GM19043 (cell line): Measurements from ENCODE around the gene NCAPD3.

Source experiments
- ATAC-seq: cut with Tn5 transposase; IDR thresholded peaks from one replicate; pipeline ENCODE4 v1.9.1; 2021; ENCODE audit warnings: low read depth; ENCODE audit not compliant: unreplicated experiment

NCAPD3 gene

GRCh38 chr11:134164490-134165370 is 59.0 kb downstream of the NCAPD3 start:
- no peak for ATAC-seq

GRCh38 chr11:134159652-134160051 is 64.1 kb downstream of the NCAPD3 start:
- no peak for ATAC-seq

- no peak for ATAC-seq
Observed at GRCh38 chr11:134158023-134158422, 65.7 kb downstream of the NCAPD3 start.

- ATAC-seq, result no peak
Observed at GRCh38 chr11:134157451-134157850, 66.3 kb downstream of the NCAPD3 start.

GRCh38 chr11:134155946-134156865 is 67.6 kb downstream of the NCAPD3 start:
- ATAC-seq, result no peak

- no peak for ATAC-seq
Observed at GRCh38 chr11:134155456-134155855, 68.3 kb downstream of the NCAPD3 start.

- ATAC-seq, result no peak
Observed at GRCh38 chr11:134154441-134154840, 69.3 kb downstream of the NCAPD3 start.

- ATAC-seq, result no peak
Observed at GRCh38 chr11:134153147-134153905, 70.4 kb downstream of the NCAPD3 start.

GRCh38 chr11:134152696-134153095 is 71.1 kb downstream of the NCAPD3 start:
- no peak for ATAC-seq

- ATAC-seq, result no peak
Observed at GRCh38 chr11:134151083-134151747, 72.6 kb downstream of the NCAPD3 start.

- no peak for ATAC-seq
Observed at GRCh38 chr11:134150195-134150903, 73.4 kb downstream of the NCAPD3 start.

- ATAC-seq, result no peak
Observed at GRCh38 chr11:134149371-134149770, 74.4 kb downstream of the NCAPD3 start.

GRCh38 chr11:134146598-134146997 is 77.2 kb downstream of the NCAPD3 start:
- no peak for ATAC-seq

GRCh38 chr11:134145715-134146114 is 78.1 kb downstream of the NCAPD3 start:
- no peak for ATAC-seq

- no peak for ATAC-seq
Observed at GRCh38 chr11:134144744-134145143, 79.0 kb downstream of the NCAPD3 start.

GRCh38 chr11:134143801-134144200 is 80.0 kb downstream of the NCAPD3 start:
- no peak for ATAC-seq

GRCh38 chr11:134142536-134142935 is 81.2 kb downstream of the NCAPD3 start:
- no peak for ATAC-seq

- ATAC-seq, result no peak
Observed at GRCh38 chr11:134140961-134141490, 82.7 kb downstream of the NCAPD3 start.

GRCh38 chr11:134139873-134140331 is 83.9 kb downstream of the NCAPD3 start:
- no peak for ATAC-seq
